HG02852 (cell line): ENCODE results near the gene CHMP1A.

ENCODE experiments used
- ATAC-seq: cut with Tn5 transposase; IDR thresholded peaks from one replicate; pipeline ENCODE4 v1.9.1; 2021; ENCODE audit warnings: mild to moderate bottlenecking, moderate library complexity; ENCODE audit not compliant: unreplicated experiment

CHMP1A gene

GRCh38 chr16:89629827-89630610, 27.5 kb downstream of the CHMP1A start:
- ATAC-seq = no peak

GRCh38 chr16:89624777-89625761, 32.4 kb downstream of the CHMP1A start:
- ATAC-seq = no peak

- ATAC-seq = no peak
Observed at GRCh38 chr16:89623511-89624261, 33.8 kb downstream of the CHMP1A start.

GRCh38 chr16:89621698-89622409, 35.7 kb downstream of the CHMP1A start:
- ATAC-seq = no peak

GRCh38 chr16:89621136-89621697, 36.3 kb downstream of the CHMP1A start:
- ATAC-seq = no peak

- no peak for ATAC-seq
Observed at GRCh38 chr16:89620406-89620841, 37.1 kb downstream of the CHMP1A start.

- no peak for ATAC-seq
Observed at GRCh38 chr16:89619840-89620239, 37.7 kb downstream of the CHMP1A start.

GRCh38 chr16:89618109-89618998, 39.2 kb downstream of the CHMP1A start:
- ATAC-seq = no peak

- no peak for ATAC-seq
Observed at GRCh38 chr16:89617036-89617435, 40.5 kb downstream of the CHMP1A start.

GRCh38 chr16:89616623-89617022, 40.9 kb downstream of the CHMP1A start:
- no peak for ATAC-seq

GRCh38 chr16:89615596-89616090, 41.9 kb downstream of the CHMP1A start:
- ATAC-seq = no peak

- ATAC-seq = no peak
Observed at GRCh38 chr16:89615176-89615575, 42.3 kb downstream of the CHMP1A start.

GRCh38 chr16:89613954-89614459, 43.5 kb downstream of the CHMP1A start:
- ATAC-seq = no peak

GRCh38 chr16:89613231-89613953, 44.1 kb downstream of the CHMP1A start, which contains the start of gene DPEP1:
Gene DPEP1 (plus strand): TSS chr16:89613642. CDS start chr16:89630411, 16,769 bp downstream.
- no peak for ATAC-seq

GRCh38 chr16:89612415-89613166, 44.9 kb downstream of the CHMP1A start:
- no peak for ATAC-seq

GRCh38 chr16:89610108-89610453, 47.4 kb downstream of the CHMP1A start:
- ATAC-seq = no peak
